ENCODE data around the gene HACD2. TPM values are rescaled to one million over a fixed set of nuclear protein-coding genes. Genes with fewer than 3 reads are reported as not detected.

HACD2 gene
- polyA plus RNA-seq, 1 experiment, result 29.8 TPM

GRCh38 chr3:123486460-123486859, 98.4 kb downstream of the HACD2 start:
- ChIA-PET CTCF (interaction anchor here (1.1 to 13.4 kb wide), 2 partner anchors 36 to 156 kb away, joined by 3 to 200 read pairs; no protein-coding TSS in a partner anchor), POLR2A (no interaction called here)
- Histone ChIP-seq H3K4me3 (ENCODE audit: low read depth, low read length) (no peak overlapping the region), H3K27me3 (ENCODE audit: control insufficient read depth, insufficient read depth, low read length) (peaks cover 5% of the 10 kb centered on the region), H3K36me3 (ENCODE audit: control insufficient read depth, insufficient read depth, low read length) (peaks cover 4% of the 10 kb centered on the region)
- TF ChIP-seq CTCF (IDR thresholded peaks at IDR 0.05; ENCODE audit: insufficient read depth, low read depth, low read length), result no peak
- DNase-seq (ENCODE audit: low read depth), result no peak

- CTCF ChIA-PET, result interaction anchor here (1.1 to 13.4 kb wide), 3 partner anchors 35 to 155 kb away, joined by 3 to 200 read pairs (median 4); no protein-coding TSS in a partner anchor
- no peak for TF ChIP-seq CTCF (IDR thresholded peaks at IDR 0.05; ENCODE audit: insufficient read depth, low read depth, low read length)
- DNase-seq (ENCODE audit: low read depth), result no peak
Measured at GRCh38 chr3:123485551-123485950, 99.3 kb downstream of the HACD2 start.

GRCh38 chr3:123483146-123483545, 101.7 kb downstream of the HACD2 start:
- DNase-seq (ENCODE audit: low read depth), result no peak
- H3K36me3 ChIP-seq (ENCODE audit: control insufficient read depth, insufficient read depth, low read length), result no peaks in the 10 kb centered on the region
- ChIA-PET POLR2A (no interaction called here), CTCF (interaction anchor here (0.6 to 13.4 kb wide), 3 partner anchors 34 to 152 kb away, joined by 3 to 200 read pairs (median 3); partner anchors contain the start of gene ADCY5)
- peaks cover 7% of the 10 kb centered on the region for H3K27me3 ChIP-seq (ENCODE audit: control insufficient read depth, insufficient read depth, low read length)
- no peak for TF ChIP-seq CTCF (IDR thresholded peaks at IDR 0.05; ENCODE audit: insufficient read depth, low read depth, low read length)
- H3K4me3 ChIP-seq (ENCODE audit: low read depth, low read length), result no peak overlapping the region

More at GRCh38 chr3:123485551-123485950, 99.3 kb downstream of the HACD2 start:
- Histone ChIP-seq H3K36me3 (ENCODE audit: control insufficient read depth, insufficient read depth, low read length) (peaks cover 2% of the 10 kb centered on the region), H3K4me3 (ENCODE audit: low read depth, low read length) (no peak overlapping the region), H3K27me3 (ENCODE audit: control insufficient read depth, insufficient read depth, low read length) (peaks cover 5% of the 10 kb centered on the region)
- POLR2A ChIA-PET, result no interaction called here

GRCh38 chr3:123481722-123482457, 103.0 kb downstream of the HACD2 start:
- TF ChIP-seq CTCF (IDR thresholded peaks at IDR 0.05; ENCODE audit: insufficient read depth, low read depth, low read length), result no peak
- no peak overlapping the region for H3K4me3 ChIP-seq (ENCODE audit: low read depth, low read length)
- no peaks in the 10 kb centered on the region for H3K36me3 ChIP-seq (ENCODE audit: control insufficient read depth, insufficient read depth, low read length)
- CTCF ChIA-PET, result interaction anchor here (1.0 to 13.4 kb wide), 2 partner anchors 12 to 151 kb away, joined by 3 to 200 read pairs; no protein-coding TSS in a partner anchor
- peaks cover 7% of the 10 kb centered on the region for H3K27me3 ChIP-seq (ENCODE audit: control insufficient read depth, insufficient read depth, low read length)
- POLR2A ChIA-PET, result no interaction called here
- DNase-seq (ENCODE audit: low read depth), result no peak

GRCh38 chr3:123481071-123481470, 103.8 kb downstream of the HACD2 start:
- no peak for TF ChIP-seq CTCF (IDR thresholded peaks at IDR 0.05; ENCODE audit: insufficient read depth, low read depth, low read length)
- POLR2A ChIA-PET, result no interaction called here
- peaks cover 7% of the 10 kb centered on the region for H3K27me3 ChIP-seq (ENCODE audit: control insufficient read depth, insufficient read depth, low read length)
- H3K4me3 ChIP-seq (ENCODE audit: low read depth, low read length), result no peak overlapping the region
- H3K36me3 ChIP-seq (ENCODE audit: control insufficient read depth, insufficient read depth, low read length), result no peaks in the 10 kb centered on the region
- DNase-seq (ENCODE audit: low read depth), result no peak
- CTCF ChIA-PET, result interaction anchor here (13.4 kb wide), 1 partner anchor 150 kb away, joined by 200 read pairs; no protein-coding TSS in a partner anchor

Data from BJ (cell line).